Neural cell (in vitro differentiated cells): ENCODE data around the gene ZNF253.

Experiments
- CTCF ChIP-seq: fragments of 450-650 bp; IDR thresholded peaks from 2 replicates; pipeline ENCODE4 v1.5.1; 2014; ENCODE audit warnings: antibody characterized with exemption, mild to moderate bottlenecking, moderate library complexity; ENCODE audit not compliant: poor library complexity, severe bottlenecking
- EP300 ChIP-seq: fragments of 450-650 bp; conservative IDR thresholded peaks from 2 replicates; pipeline ENCODE4 v1.6.1; 2014; ENCODE audit warnings: antibody characterized with exemption, mild to moderate bottlenecking, moderate library complexity; ENCODE audit not compliant: poor library complexity, severe bottlenecking
- EZH2 ChIP-seq: fragments of 200-600, 300-800 bp; shearing (Covaris generic), sonication (generic); IDR thresholded peaks from 2 replicates; pipeline ENCODE4 v1.6.1; 2014; ENCODE audit warnings: antibody characterized with exemption, low read length, borderline replicate concordance, mild to moderate bottlenecking; ENCODE audit not compliant: insufficient read depth, poor library complexity, severe bottlenecking

DNA sequence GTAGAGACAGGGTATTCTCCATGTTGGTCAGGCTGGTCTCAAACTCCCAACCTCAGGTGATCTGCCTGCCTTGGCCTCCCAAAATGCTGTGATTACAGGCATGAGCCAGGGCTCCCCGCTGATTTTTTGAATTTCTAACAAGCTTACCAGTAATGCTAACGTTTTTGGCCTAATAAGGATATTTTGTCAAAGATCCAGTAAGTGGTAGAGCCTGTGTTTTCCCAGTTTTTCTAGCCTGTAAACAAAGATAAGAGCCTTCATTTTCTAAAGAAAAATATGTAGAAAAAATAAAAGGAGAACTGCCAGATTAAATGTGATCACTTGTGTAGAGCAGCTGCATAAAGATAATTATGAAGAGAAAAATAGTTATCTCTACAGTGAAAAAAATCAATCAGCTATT lies 72.8 kb downstream of the ZNF253 start:
- no peak for TF ChIP-seq EZH2
- no peak for TF ChIP-seq EP300
- no peak for TF ChIP-seq CTCF
